ENCODE data around the gene ETFA.

The ETFA gene

GRCh38 chr15:76353023-76353577 is 41.8 kb upstream of the ETFA start:
- CTCF ChIA-PET = no interaction called here
- DNase-seq (ENCODE audit: extremely low spot score) = no peak
- POLR2A ChIA-PET = no interaction called here
- no peak for TF ChIP-seq CTCF (IDR thresholded peaks at IDR 0.05; ENCODE audit: control extremely low read depth, extremely low read depth, low read depth, missing control alignments)

DNA sequence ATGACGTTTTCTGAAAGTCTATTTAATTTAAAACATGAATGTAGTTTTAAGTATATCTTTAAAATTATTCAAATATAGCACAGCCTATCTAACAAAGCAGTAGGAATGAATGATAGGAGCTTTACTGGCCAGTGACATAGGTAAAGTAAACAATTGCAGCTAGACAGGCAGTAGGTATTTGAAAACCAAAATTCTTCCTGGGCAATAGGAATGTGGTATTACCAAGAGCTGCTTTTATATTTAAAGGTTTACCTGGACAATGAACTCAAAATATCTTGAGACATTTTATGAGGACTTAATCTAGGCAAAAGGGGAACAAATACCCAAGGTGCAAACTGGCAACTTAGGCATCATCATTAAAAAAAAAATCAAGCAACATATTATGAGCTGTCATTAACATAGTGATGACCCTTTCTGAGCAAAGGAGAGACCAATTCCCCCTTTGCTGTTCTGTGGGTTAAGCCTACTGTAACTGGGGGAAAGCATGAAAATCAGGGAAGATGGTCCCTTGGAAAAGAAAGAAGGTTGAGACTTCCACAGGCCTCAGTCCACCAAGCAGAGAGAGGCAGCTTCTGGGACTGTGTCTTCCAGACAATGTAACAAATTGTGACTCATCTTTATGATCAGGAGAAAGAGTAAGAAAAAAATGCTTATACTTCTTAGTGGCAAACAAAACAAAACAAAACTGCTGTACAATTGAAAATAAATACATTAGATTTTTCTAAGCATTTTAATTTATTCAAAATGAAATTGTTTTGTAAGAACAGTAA is 38.2 kb upstream of the ETFA start:
- no peak for TF ChIP-seq CTCF (IDR thresholded peaks at IDR 0.05; ENCODE audit: control extremely low read depth, extremely low read depth, low read depth, missing control alignments)
- CTCF ChIA-PET = no interaction called here
- POLR2A ChIA-PET = no interaction called here

DNA sequence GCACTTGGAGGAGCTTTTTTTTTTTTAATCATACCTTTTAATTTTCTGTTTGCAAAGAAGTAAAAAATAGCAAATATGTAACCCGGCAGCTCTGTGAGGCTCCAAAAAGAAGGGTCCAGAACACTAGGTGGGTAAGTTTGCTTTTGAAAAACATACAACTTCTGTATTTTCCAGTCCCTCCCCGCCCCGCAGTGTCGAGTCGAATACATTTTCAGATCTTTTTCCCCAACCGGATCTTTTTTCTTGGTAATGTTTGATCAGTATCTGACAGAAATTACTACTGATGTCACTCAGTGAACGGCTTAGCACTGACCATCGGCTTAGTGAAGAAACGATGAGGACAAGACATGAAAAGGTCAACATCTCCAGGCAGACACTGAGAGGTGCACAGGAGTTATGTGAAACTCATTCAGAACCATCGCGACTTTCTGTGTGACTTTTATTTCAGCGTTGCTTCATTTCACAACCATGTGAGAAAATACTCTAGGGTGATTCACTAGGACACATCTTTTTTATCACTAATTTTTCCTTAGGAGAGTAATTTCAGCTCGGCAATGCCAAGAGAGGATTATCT is 36.3 kb upstream of the ETFA start:
- ChIA-PET CTCF (no interaction called here), POLR2A (no interaction called here)
- DNase-seq (ENCODE audit: extremely low spot score) = no peak
- no peak for TF ChIP-seq CTCF (IDR thresholded peaks at IDR 0.05; ENCODE audit: control extremely low read depth, extremely low read depth, low read depth, missing control alignments)

More for the DNA sequence above, 38.2 kb upstream of the ETFA start:
- DNase-seq (ENCODE audit: extremely low spot score) = no peak

DNA sequence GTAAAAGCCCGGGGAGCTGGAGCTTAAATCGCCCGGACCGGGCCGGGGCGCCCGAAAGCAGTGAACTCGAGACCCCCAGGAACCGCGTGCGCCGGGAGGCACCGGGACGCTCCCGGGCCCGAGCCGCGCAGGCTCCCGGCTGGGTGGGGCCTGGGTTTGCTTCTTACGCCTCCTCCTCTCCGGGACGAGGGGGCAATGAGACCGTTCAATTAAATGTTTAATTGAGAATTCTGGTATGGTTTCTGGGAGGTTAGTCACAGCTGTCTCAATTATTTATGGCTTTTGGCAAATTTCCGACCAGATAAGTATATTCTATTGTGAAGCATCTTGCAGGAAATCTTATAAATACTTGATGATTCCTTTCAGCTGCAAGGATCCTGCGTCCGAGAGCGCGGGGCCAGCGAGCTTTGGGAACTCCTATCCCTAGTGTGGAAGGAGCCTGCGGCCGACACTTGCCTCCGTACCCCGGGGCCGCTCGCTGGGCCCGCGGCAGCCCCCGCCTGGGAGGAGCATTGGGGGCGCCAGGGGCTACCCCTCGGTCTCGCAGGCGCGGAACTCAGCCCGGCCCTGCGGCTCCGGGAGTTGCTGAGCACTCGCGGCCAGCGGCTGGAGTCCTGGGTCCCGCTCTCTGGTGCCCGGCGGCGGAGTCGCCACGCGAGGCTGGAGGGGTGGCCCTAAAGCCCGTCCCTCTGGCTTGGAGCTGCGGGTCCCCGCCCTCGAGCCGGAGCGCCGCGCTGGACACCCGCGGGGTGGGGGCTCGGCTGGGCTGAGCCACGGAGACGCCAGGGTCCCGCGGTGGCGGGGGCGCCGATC is 35.6 kb upstream of the ETFA start:
- CTCF ChIA-PET = interaction anchor here (0.6 to 4.2 kb wide), 4 partner anchors 13 to 111 kb away, joined by 3 to 17 read pairs (median 7); no protein-coding TSS in a partner anchor
- no peak for TF ChIP-seq CTCF (IDR thresholded peaks at IDR 0.05; ENCODE audit: control extremely low read depth, extremely low read depth, low read depth, missing control alignments)
- no peak for DNase-seq (ENCODE audit: extremely low spot score)
- POLR2A ChIA-PET = interaction anchor here (0.6 kb wide), 1 partner anchor 68 kb away, joined by 3 read pairs; no protein-coding TSS in a partner anchor

GRCh38 chr15:76345880-76346668 is 34.8 kb upstream of the ETFA start:
- ChIA-PET POLR2A (interaction anchor here (0.6 kb wide), 1 partner anchor 69 kb away, joined by 3 read pairs; no protein-coding TSS in a partner anchor), CTCF (interaction anchor here (0.6 to 4.2 kb wide), 8 partner anchors 11 to 155 kb away, joined by 3 to 17 read pairs (median 4); no protein-coding TSS in a partner anchor)
- no peak for TF ChIP-seq CTCF (IDR thresholded peaks at IDR 0.05; ENCODE audit: control extremely low read depth, extremely low read depth, low read depth, missing control alignments)
- peak; percentile 69 for DNase-seq (ENCODE audit: extremely low spot score)
